Muscle layer of colon (tissue), 2 donors: ENCODE results near the gene PPFIA3.
"Not testable (repeated sequence)": the region's sequence is repeated elsewhere in the genome, so short reads cannot be mapped to it uniquely, and the experiment has no call there.

Source experiments
- H3K27ac ChIP-seq: one replicate; pipeline ENCODE4 v1.7.0; 2013; ENCODE audit warnings: low read depth, mild to moderate bottlenecking, low read length, moderate library complexity
- H3K27me3 ChIP-seq, 2 donors: one replicate each; pipeline ENCODE4 v1.7.0; 2013; ENCODE audit warnings: low read length in 2 of 2, mild to moderate bottlenecking in 2 of 2; ENCODE audit not compliant: insufficient read depth in 2 of 2, control insufficient read depth in 1 of 2
- H3K36me3 ChIP-seq: one replicate; pipeline ENCODE4 v1.7.0; 2013; ENCODE audit warnings: mild to moderate bottlenecking, low read length; ENCODE audit not compliant: insufficient read depth
- H3K4me1 ChIP-seq: one replicate; pipeline ENCODE4 v1.7.0; 2013; ENCODE audit warnings: mild to moderate bottlenecking, low read length; ENCODE audit not compliant: insufficient read depth
- H3K4me3 ChIP-seq, 2 donors: one replicate each; pipeline ENCODE4 v1.7.0; 2013; ENCODE audit warnings: low read length in 2 of 2, low read depth in 1 of 2, mild to moderate bottlenecking in 1 of 2, moderate library complexity in 1 of 2
- H3K9ac ChIP-seq: one replicate; pipeline ENCODE4 v1.7.0; 2013; ENCODE audit warnings: low read length
- H3K9me3 ChIP-seq: one replicate; pipeline ENCODE4 v1.7.0; 2013; ENCODE audit warnings: mild to moderate bottlenecking, low read length
- donor health status: abdominal sarcoma.
- donor health status: Adenocarcinoma of cecum.

Gene PPFIA3

DNA sequence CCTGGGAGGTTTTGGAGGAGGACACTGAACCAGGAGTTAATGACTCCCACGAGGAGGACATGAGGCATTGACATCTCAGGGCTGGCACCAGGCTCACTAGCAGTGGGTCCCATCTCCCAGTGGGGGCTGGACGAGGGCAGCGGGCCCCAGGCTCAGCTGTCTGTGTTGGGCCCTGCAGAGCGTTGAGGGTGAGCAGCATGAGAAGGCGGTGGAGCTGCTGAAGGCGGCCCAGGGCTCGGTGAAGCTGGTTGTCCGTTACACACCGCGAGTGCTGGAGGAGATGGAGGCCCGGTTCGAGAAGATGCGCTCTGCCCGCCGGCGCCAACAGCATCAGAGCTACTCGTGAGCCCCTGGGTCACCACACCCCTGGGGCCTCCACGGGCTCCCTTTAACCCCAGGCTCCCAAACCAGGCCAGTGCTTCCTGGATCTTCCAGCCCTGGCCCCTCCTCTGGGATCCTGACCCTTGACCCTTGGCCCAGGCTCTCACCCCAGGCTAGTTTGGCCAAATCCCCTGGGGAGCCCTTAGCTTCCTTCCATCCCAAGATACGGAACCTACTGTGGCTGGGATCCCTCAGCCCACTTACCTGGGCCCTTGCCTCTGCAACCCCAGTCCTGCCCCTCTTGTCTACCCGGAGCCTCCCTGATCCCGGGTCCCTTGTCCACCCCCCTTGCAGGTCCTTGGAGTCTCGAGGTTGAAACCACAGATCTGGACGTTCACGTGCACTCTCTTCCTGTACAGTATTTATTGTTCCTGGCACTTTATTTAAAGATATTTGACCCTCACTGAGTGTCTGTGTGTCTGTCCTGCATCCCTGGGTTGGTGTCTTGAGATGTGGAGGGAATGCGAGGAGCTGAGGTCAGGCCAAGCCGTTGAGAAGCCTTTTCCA lies 1.4 kb upstream of the PPFIA3 start:
- Histone ChIP-seq H3K27me3 (peaks cover 0 to 7% of the 10 kb centered on the region in 2 donors), H3K9ac (peak overlapping the region; percentile 49), H3K36me3 (no peaks in the 10 kb centered on the region), H3K4me3 (peak overlapping the region; percentile 58 to 83), H3K4me1 (peaks cover 11% of the 10 kb centered on the region), H3K9me3 (no peaks in the 10 kb centered on the region), H3K27ac (peak overlapping the region; percentile 76)

DNA sequence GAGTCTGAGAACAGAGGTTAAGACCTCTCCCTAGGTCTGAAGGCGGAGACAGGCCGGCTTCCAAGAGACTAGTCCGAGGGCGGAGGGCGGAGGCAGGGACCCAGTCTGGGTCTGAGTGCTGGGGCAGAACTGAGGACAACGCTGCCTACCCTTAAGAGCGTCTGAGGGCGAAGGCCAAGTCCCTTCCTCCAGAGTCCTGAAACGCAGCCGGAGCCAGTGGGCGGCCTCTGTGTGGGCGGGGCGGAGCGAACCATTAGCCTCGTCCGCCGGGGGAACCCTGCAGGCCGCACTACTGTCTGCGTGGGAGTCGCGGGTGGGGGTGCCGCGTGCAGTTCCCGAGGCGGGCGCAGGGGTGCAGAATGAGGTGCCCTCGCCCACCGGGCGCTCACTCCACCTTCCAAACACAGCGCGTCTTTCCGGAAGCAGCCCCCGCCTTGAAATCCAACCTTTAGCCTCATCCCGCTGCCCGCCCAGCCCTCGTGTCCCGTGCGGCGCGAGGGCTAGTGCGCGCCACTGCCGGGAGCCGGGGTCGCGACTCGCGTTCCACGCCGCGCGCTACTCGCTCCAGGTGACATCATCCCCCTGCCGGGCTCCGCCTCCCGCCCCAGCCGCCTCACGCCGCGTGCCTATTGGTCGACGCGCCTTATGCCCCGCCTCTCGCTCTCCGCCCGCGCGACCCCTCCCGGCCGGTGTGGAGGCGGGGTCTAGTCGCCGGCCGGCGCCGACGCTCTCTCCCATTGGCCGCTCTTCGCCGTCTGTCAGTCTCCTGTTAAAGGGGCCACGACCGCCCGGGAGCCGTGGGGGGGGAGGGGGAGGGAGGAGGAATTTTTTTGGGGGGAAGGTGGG lies 556 bp upstream of the PPFIA3 start, which contains the start of gene C19orf73:
Gene C19orf73 (minus strand): TSS at position 579 of the 846 bp plus-strand sequence. CDS start 121 bp downstream, at position 458.
- H3K27ac ChIP-seq: peak within 1 kb of the TSS; percentile 76
- peaks cover 0 to 7% of the 10 kb centered on the region in 2 donors for H3K27me3 ChIP-seq
- peak within 1 kb of the TSS; percentile 49 for H3K9ac ChIP-seq
- H3K4me3 ChIP-seq: peak within 1 kb of the TSS; percentile 58 to 83
- no peaks in the 10 kb centered on the region for H3K36me3 ChIP-seq
- H3K4me1 ChIP-seq: peaks cover 8% of the 10 kb centered on the region
- no peaks in the 10 kb centered on the region for H3K9me3 ChIP-seq

DNA sequence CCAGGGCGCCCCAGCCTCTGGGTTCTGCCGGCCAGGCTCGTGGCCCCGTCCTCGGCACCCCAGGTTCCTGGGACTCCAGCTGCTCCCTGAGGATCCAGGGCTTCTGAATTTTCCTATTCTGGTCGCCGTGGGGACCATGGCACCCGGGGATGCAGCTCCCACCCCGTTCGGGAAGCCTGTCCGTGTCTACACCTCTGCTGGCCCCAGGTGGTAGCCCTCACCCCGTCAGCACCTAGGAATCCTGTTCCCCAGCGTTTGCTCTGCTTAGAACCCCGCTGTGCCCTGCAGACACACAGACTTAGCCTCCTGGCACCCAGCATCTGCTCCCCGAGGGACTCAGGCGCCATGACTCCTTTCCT lies 960 bp downstream of the PPFIA3 start:
- H3K36me3 ChIP-seq: no peaks in the 10 kb centered on the region
- H3K27me3 ChIP-seq: peaks cover 0 to 7% of the 10 kb centered on the region in 2 donors
- H3K4me1 ChIP-seq: peaks cover 7% of the 10 kb centered on the region
- H3K4me3 ChIP-seq: no peak overlapping the region
- H3K9me3 ChIP-seq: no peaks in the 10 kb centered on the region
- no peak overlapping the region for H3K9ac ChIP-seq
- H3K27ac ChIP-seq: no peak overlapping the region

DNA sequence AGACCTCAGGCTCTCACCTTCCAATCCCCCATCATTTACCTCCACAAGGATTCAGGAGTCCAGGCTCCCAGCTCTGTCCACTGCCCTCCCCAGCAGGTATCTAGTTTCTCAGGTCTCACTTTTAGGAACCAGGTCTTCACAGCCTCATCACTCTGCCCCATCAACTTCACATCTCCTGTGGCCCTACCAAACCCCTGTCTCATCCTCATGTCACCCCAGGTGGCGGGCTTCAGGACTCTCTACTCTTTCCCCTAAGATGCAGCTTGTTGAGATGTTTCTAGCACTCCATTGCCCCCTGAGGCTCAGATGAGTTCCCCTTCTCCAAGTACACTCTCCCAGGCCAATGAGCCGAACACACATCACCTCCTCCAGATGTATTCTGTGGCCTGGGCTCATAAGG lies 1.5 kb downstream of the PPFIA3 start:
- peaks cover 0 to 7% of the 10 kb centered on the region in 2 donors for H3K27me3 ChIP-seq
- no peak overlapping the region for H3K9ac ChIP-seq
- no peak overlapping the region for H3K4me3 ChIP-seq
- no peaks in the 10 kb centered on the region for H3K9me3 ChIP-seq
- H3K36me3 ChIP-seq: no peaks in the 10 kb centered on the region
- no peak overlapping the region for H3K27ac ChIP-seq
- peaks cover 7% of the 10 kb centered on the region for H3K4me1 ChIP-seq

DNA sequence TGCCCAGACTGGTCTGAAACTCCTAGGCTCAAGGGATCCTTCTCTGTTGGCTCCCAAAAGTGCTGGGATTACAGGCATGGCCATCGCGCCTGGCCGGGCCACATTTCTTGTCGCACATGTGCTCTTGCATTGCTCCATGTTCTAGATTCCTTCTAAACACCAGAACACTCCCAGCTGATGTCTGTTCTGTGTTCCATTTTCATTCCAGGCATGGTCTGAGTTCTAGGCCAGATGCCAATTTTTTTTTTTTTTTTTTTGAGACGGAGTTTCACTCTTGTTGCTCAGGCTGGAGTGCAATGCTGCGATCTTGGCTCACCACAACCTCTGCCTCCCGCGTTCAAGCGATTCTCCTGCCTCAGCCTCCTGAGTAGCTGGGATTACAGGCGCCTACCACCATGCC lies 2.5 kb downstream of the PPFIA3 start:
- H3K36me3 ChIP-seq, H3K27me3 ChIP-seq, H3K9ac ChIP-seq, H3K9me3 ChIP-seq, H3K4me3 ChIP-seq, H3K27ac ChIP-seq, H3K4me1 ChIP-seq: not testable (repeated sequence)

DNA sequence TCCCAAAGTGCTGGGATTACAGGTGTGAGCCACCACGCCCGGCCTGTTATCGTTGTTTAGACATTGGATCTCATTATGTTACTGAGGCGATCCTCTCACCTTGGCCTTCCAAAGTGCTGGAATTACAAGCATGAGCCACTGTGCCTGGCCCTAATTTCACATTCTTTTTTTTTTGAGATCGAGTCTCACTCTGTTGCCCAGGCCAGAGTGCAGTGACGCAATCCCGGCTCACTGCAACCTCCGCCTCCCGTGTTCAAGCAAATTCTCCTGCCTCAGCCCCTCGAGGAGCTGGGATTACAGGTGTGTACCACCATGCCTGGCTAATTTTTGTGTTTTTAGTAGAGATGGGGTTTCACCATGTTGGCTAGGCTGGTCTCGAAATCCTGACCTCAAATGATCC lies 3.9 kb downstream of the PPFIA3 start:
- not testable (repeated sequence) for H3K4me1 ChIP-seq, H3K9ac ChIP-seq, H3K9me3 ChIP-seq, H3K36me3 ChIP-seq, H3K27me3 ChIP-seq, H3K27ac ChIP-seq, H3K4me3 ChIP-seq

DNA sequence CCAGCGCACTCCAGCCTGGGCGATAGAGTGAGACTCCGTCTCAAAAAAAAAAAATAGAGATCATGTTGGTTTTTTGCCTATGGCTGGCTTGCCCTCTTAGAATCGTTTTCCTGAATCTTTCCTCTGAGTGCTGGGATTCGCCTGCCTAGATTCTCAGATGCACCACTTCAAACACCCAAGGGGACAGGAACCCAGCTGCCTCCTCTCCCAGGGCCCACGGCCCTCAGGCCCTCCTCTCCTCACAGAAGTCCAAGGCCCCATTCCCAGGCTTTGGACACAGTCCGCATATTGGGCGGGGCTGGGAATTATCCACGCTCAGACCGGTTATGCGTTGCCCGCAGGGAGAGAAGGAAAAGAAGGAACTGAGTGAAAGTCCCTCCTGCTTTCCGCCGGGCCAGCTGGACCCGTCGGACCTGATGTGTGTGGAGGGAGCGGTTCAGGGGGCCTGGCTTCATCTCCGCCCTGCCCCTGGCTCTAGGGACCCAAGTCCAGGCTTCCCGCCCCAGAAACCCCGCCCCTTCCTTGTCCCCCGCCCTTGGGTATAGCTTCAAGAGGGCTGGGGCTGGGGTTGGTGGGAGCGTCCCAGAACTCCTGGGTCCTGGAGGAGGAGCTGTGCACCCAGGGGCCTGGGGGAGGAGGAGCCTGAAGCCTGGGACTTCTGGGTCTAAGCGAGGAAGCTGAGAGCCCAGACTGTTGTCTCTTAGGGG lies 5.8 kb downstream of the PPFIA3 start:
- Histone ChIP-seq H3K36me3 (no peaks in the 10 kb centered on the region), H3K27me3 (peaks cover 0 to 7% of the 10 kb centered on the region in 2 donors), H3K4me3 (no peak overlapping the region), H3K27ac (no peak overlapping the region), H3K4me1 (peaks cover 11% of the 10 kb centered on the region), H3K9ac (no peak overlapping the region), H3K9me3 (no peaks in the 10 kb centered on the region)

DNA sequence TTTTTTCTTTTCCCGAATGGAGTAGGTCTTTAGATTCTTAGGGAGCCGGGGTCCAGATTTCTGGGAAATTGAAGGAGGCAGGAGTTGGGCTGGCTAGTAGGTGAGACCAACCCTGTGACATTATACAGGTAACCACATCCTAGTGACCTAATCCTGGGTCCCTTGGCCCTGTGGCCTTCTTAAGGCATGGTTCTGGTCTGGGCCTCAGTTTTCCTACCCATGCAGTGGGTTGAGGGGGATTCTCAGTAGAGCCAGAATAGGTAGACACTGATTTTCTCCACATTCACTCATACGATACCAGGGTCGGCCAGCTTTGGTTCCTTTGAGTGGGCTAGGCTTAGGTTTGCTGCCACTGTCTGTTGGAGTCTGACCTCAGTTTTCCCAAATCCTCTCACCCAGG lies 7.2 kb downstream of the PPFIA3 start:
- Histone ChIP-seq H3K9ac (no peak overlapping the region), H3K4me1 (peaks cover 11% of the 10 kb centered on the region), H3K27ac (no peak overlapping the region), H3K27me3 (no peaks in the 10 kb centered on the region), H3K4me3 (no peak overlapping the region), H3K36me3 (no peaks in the 10 kb centered on the region), H3K9me3 (no peaks in the 10 kb centered on the region)

DNA sequence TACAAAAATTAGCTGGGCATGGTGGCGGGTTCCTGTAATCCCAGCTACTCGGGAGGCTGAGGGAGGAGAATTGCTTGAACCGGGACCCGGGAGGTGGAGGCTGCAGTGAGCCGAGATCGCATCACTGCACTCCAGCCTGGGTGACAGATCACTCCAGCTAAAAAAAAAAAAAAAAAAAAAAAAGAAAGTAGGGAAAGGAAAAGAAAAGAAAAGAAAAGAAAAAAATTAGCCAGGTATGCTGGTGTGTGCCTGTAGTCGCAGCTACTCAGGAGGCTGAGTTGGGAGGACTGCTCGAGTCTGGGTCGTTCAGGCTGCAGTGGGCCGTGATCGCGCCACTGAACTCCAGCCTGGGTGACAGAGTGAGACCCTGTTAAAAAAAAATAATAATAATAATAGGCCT lies 7.9 kb downstream of the PPFIA3 start:
- not testable (repeated sequence) for H3K9me3 ChIP-seq, H3K36me3 ChIP-seq, H3K4me3 ChIP-seq, H3K9ac ChIP-seq, H3K27me3 ChIP-seq, H3K27ac ChIP-seq
- H3K4me1 ChIP-seq: peaks cover 11% of the 10 kb centered on the region

DNA sequence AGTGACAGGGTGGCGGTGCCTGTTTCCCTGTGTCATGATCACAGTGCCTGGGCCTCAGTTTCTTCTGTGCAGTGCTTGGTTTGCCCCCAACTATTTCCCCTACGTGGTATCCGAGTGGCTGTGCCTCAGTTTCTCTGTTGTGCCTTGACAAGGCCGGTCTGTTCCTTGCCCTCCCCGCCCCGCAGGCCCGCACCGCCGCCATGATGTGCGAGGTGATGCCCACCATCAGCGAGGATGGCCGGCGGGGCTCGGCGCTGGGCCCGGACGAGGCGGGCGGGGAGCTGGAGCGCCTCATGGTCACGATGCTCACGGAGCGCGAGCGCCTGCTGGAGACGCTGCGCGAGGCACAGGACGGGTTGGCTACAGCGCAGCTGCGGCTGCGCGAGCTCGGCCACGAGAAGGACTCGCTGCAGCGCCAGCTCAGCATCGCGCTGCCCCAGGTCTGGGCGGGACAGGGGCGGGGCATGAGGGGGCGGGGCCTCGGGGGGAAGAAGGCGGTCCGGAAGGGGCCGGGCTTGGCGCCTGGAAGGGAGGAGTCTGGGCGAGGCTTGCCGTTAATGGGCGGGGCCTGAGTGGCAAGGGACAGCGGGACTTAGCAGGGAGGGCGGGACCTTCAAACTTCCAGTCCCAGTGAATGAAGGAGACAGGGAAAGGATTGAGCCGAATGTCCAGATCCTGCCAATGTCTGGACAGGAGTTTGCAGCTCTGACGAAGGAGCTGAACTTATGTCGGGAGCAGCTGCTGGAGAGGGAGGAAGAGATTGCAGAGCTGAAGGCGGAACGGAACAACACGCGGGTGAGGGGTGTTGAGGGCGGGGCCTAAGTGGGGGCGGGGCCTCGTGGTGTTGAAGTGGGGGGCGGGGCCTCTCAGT lies 8.6 kb downstream of the PPFIA3 start:
- H3K9me3 ChIP-seq: no peaks in the 10 kb centered on the region
- H3K36me3 ChIP-seq: no peaks in the 10 kb centered on the region
- H3K27ac ChIP-seq: no peak overlapping the region
- peak overlapping the region; percentile 38 for H3K4me3 ChIP-seq
- peaks cover 11% of the 10 kb centered on the region for H3K4me1 ChIP-seq
- no peaks in the 10 kb centered on the region for H3K27me3 ChIP-seq
- H3K9ac ChIP-seq: no peak overlapping the region
